ENCODE results near the gene MARCHF2.
A peak's percentile ranks its signal among the peaks of the same experiment; 100 is the strongest.

MARCHF2 gene

GRCh38 chr19:8454218-8454617 lies 41.1 kb downstream of the MARCHF2 start:
- peaks cover 51% of the 10 kb centered on the region for H3K4me1 ChIP-seq (ENCODE audit: control insufficient read depth, insufficient read depth, low read length)
- CTCF ChIA-PET = interaction anchor here (0.6 kb wide), 1 partner anchor 124 kb away, joined by 3 read pairs; no protein-coding TSS in a partner anchor
- H3K9me3 ChIP-seq (ENCODE audit: control insufficient read depth, insufficient read depth, low read depth, low read length) = no peaks in the 10 kb centered on the region
- POLR2A ChIA-PET = no interaction called here
- peaks cover 29 to 70% of the 10 kb centered on the region in 2 experiments for H3K36me3 ChIP-seq (ENCODE audit: control insufficient read depth in 2 of 2, insufficient read depth in 1 of 2, low read length in 2 of 2)
- no peak overlapping the region for H3K4me3 ChIP-seq (ENCODE audit: low read depth, low read length)
- TF ChIP-seq ZNF184 (tag by site-specific recombination; IDR thresholded peaks at IDR 0.05) (no peak), ZNF449 (tag by site-specific recombination; IDR thresholded peaks at IDR 0.05) (no peak), ZNF146 (tag by site-specific recombination; IDR thresholded peaks at IDR 0.05) (peak; percentile 75)
- no peak overlapping the region for H3K27ac ChIP-seq (ENCODE audit: extremely low read depth, low read depth, low read length)

GRCh38 chr19:8455018-8455417 lies 41.9 kb downstream of the MARCHF2 start:
- no peak overlapping the region for H3K27ac ChIP-seq (ENCODE audit: extremely low read depth, low read depth, low read length)
- H3K36me3 ChIP-seq (ENCODE audit: control insufficient read depth in 2 of 2, insufficient read depth in 1 of 2, low read length in 2 of 2) = peaks cover 30 to 72% of the 10 kb centered on the region in 2 experiments
- ChIA-PET POLR2A (no interaction called here), CTCF (no interaction called here)
- H3K4me1 ChIP-seq (ENCODE audit: control insufficient read depth, insufficient read depth, low read length) = peaks cover 58% of the 10 kb centered on the region
- no peak overlapping the region for H3K4me3 ChIP-seq (ENCODE audit: low read depth, low read length)
- TF ChIP-seq ZNF121 (tag by site-specific recombination; IDR thresholded peaks at IDR 0.05) = peak; percentile 53; the same call in 1 of the 2 replicates
- no peak for TF ChIP-seq ZNF473 (tag by site-specific recombination; IDR thresholded peaks at IDR 0.05)
- TF ChIP-seq ELK4 (IDR thresholded peaks at IDR 0.05; ENCODE audit: borderline replicate concordance, low read depth, low read length) = no peak
- TF ChIP-seq MZF1 (tag by site-specific recombination; IDR thresholded peaks at IDR 0.05; ENCODE audit: borderline replicate concordance) = 0 out of 2 replicates have a peak, but pooled peaks have one; percentile 58
- TF ChIP-seq RBAK (tag by site-specific recombination; IDR thresholded peaks at IDR 0.05) = no peak
- no peaks in the 10 kb centered on the region for H3K9me3 ChIP-seq (ENCODE audit: control insufficient read depth, insufficient read depth, low read depth, low read length)

GRCh38 chr19:8456064-8456463 lies 43.0 kb downstream of the MARCHF2 start:
- Histone ChIP-seq H3K4me1 (ENCODE audit: control insufficient read depth, insufficient read depth, low read length) (peaks cover 66% of the 10 kb centered on the region), H3K27ac (ENCODE audit: extremely low read depth, low read depth, low read length) (no peak overlapping the region; the same call in 1 of the 2 replicates), H3K4me3 (ENCODE audit: low read depth, low read length) (no peak overlapping the region), H3K36me3 (ENCODE audit: control insufficient read depth in 2 of 2, insufficient read depth in 1 of 2, low read length in 2 of 2) (peaks cover 30 to 76% of the 10 kb centered on the region in 2 experiments), H3K9me3 (ENCODE audit: control insufficient read depth, insufficient read depth, low read depth, low read length) (no peaks in the 10 kb centered on the region)
- TF ChIP-seq ZIC2 (tag by site-specific recombination; IDR thresholded peaks at IDR 0.05) (peak; percentile 47), ATF2 (tag by site-specific recombination; IDR thresholded peaks at IDR 0.05; ENCODE audit: low read depth) (no peak), GLIS1 (tag by site-specific recombination; IDR thresholded peaks at IDR 0.05) (0 out of 2 replicates have a peak, but pooled peaks have one; percentile 5), PRDM10 (tag by site-specific recombination; IDR thresholded peaks at IDR 0.05) (peak; percentile 10; the same call in 1 of the 2 replicates)
- ChIA-PET CTCF (interaction anchor here (0.7 to 1.5 kb wide), 7 partner anchors 9 to 103 kb away, joined by 3 to 5 read pairs (median 4); partner anchors contain the start of gene MARCHF2), POLR2A (interaction anchor here (0.5 to 1.0 kb wide), 3 partner anchors 12 to 28 kb away, joined by 3 to 5 read pairs (median 4); partner anchors contain the start of gene HNRNPM)
